OCI-LY3 (cell line): Measurements from ENCODE around the gene ZC3H4.

Source experiments
- CTCF ChIP-seq: fragments of 200-600, 300-600 bp; sonication (generic); IDR thresholded peaks from 2 replicates; pipeline ENCODE4 v1.5.1; 2014; ENCODE audit warnings: antibody characterized with exemption, low read length, low read depth
- EZH2phosphoT487 ChIP-seq: fragments of 200-600 bp; shearing (Covaris generic); IDR thresholded peaks from 2 replicates; pipeline ENCODE4 v1.6.1; 2018; ENCODE audit warnings: antibody characterized with exemption, mixed run types, low read depth

- no peak for TF ChIP-seq CTCF
- no peak for TF ChIP-seq EZH2phosphoT487
Measured at GRCh38 chr19:47123406-47123805, 9.8 kb upstream of the ZC3H4 start.
